ENCODE measurements around the gene DIS3L.
A peak's percentile ranks its signal among the peaks of the same experiment; 100 is the strongest.
"Not testable (repeated sequence)": the region's sequence is repeated elsewhere in the genome, so short reads cannot be mapped to it uniquely, and the experiment has no call there.

The DIS3L gene

GRCh38 chr15:66254089-66254950 is 39.0 kb upstream of the DIS3L start:
- Histone ChIP-seq H3K4me3 (ENCODE audit: low read length in 2 of 2) (peak overlapping the region; percentile 27 to 43), H3K27me3 (ENCODE audit: control insufficient read depth in 2 of 2, insufficient read depth in 2 of 2, low read length in 2 of 2) (peaks cover 49 to 61% of the 10 kb centered on the region in 2 donors)

GRCh38 chr15:66254951-66255676 is 38.3 kb upstream of the DIS3L start:
- Histone ChIP-seq H3K27ac (ENCODE audit: low read depth in 2 of 2, low read length in 2 of 2) (no peak overlapping the region), H3K4me3 (ENCODE audit: low read length in 2 of 2) (no peak overlapping the region), H3K9ac (ENCODE audit: low read depth in 1 of 2, low read length in 2 of 2) (no peak overlapping the region), H3K4me1 (ENCODE audit: control insufficient read depth in 2 of 2, insufficient read depth in 2 of 2, low read length in 2 of 2) (peaks cover 11 to 12% of the 10 kb centered on the region in 2 donors), H3K9me3 (ENCODE audit: control insufficient read depth in 2 of 2, low read length in 2 of 2) (no peaks in the 10 kb centered on the region), H3K27me3 (ENCODE audit: control insufficient read depth in 2 of 2, insufficient read depth in 2 of 2, low read length in 2 of 2) (peaks cover 46 to 57% of the 10 kb centered on the region in 2 donors), H3K36me3 (ENCODE audit: control insufficient read depth in 2 of 2, insufficient read depth in 2 of 2, low read length in 2 of 2) (no peaks in the 10 kb centered on the region)

More at GRCh38 chr15:66254089-66254950, 39.0 kb upstream of the DIS3L start:
- H3K27ac ChIP-seq (ENCODE audit: low read depth in 2 of 2, low read length in 2 of 2), result no peak overlapping the region
- H3K9me3 ChIP-seq (ENCODE audit: control insufficient read depth in 2 of 2, low read length in 2 of 2), result no peaks in the 10 kb centered on the region
- H3K4me1 ChIP-seq (ENCODE audit: control insufficient read depth in 2 of 2, insufficient read depth in 2 of 2, low read length in 2 of 2), result peaks cover 11 to 12% of the 10 kb centered on the region in 2 donors
- H3K9ac ChIP-seq (ENCODE audit: low read depth in 1 of 2, low read length in 2 of 2), result no peak overlapping the region
- H3K36me3 ChIP-seq (ENCODE audit: control insufficient read depth in 2 of 2, insufficient read depth in 2 of 2, low read length in 2 of 2), result no peaks in the 10 kb centered on the region

GRCh38 chr15:66256692-66257091 is 36.7 kb upstream of the DIS3L start:
- Histone ChIP-seq H3K27ac (ENCODE audit: low read depth in 2 of 2, low read length in 2 of 2) (no peak overlapping the region), H3K4me1 (ENCODE audit: control insufficient read depth in 2 of 2, insufficient read depth in 2 of 2, low read length in 2 of 2) (peaks cover 11 to 12% of the 10 kb centered on the region in 2 donors), H3K36me3 (ENCODE audit: control insufficient read depth in 2 of 2, insufficient read depth in 2 of 2, low read length in 2 of 2) (no peaks in the 10 kb centered on the region), H3K27me3 (ENCODE audit: control insufficient read depth in 2 of 2, insufficient read depth in 2 of 2, low read length in 2 of 2) (peaks cover 36 to 44% of the 10 kb centered on the region in 2 donors), H3K4me3 (ENCODE audit: low read length in 2 of 2) (no peak overlapping the region), H3K9ac (ENCODE audit: low read depth in 1 of 2, low read length in 2 of 2) (no peak overlapping the region), H3K9me3 (ENCODE audit: control insufficient read depth in 2 of 2, low read length in 2 of 2) (no peaks in the 10 kb centered on the region)

- peaks cover 6 to 10% of the 10 kb centered on the region in 2 donors for H3K27me3 ChIP-seq (ENCODE audit: control insufficient read depth in 2 of 2, insufficient read depth in 2 of 2, low read length in 2 of 2)
- no peaks in the 10 kb centered on the region for H3K4me1 ChIP-seq (ENCODE audit: control insufficient read depth in 2 of 2, insufficient read depth in 2 of 2, low read length in 2 of 2)
- no peak overlapping the region for H3K4me3 ChIP-seq (ENCODE audit: low read length in 2 of 2)
- H3K9me3 ChIP-seq (ENCODE audit: control insufficient read depth in 2 of 2, low read length in 2 of 2), result no peaks in the 10 kb centered on the region
- H3K27ac ChIP-seq (ENCODE audit: low read depth in 2 of 2, low read length in 2 of 2), result no peak overlapping the region
- H3K9ac ChIP-seq (ENCODE audit: low read depth in 1 of 2, low read length in 2 of 2), result no peak overlapping the region
- H3K36me3 ChIP-seq (ENCODE audit: control insufficient read depth in 2 of 2, insufficient read depth in 2 of 2, low read length in 2 of 2), result no peaks in the 10 kb centered on the region
These were observed 32.3 kb upstream of the DIS3L start for GRCh38 chr15:66261056-66261455.

- H3K4me1 ChIP-seq (ENCODE audit: control insufficient read depth in 2 of 2, insufficient read depth in 2 of 2, low read length in 2 of 2); H3K27ac ChIP-seq (ENCODE audit: low read depth in 2 of 2, low read length in 2 of 2); H3K9me3 ChIP-seq (ENCODE audit: control insufficient read depth in 2 of 2, low read length in 2 of 2); H3K4me3 ChIP-seq (ENCODE audit: low read length in 2 of 2); H3K9ac ChIP-seq (ENCODE audit: low read depth in 1 of 2, low read length in 2 of 2); H3K27me3 ChIP-seq (ENCODE audit: control insufficient read depth in 2 of 2, insufficient read depth in 2 of 2, low read length in 2 of 2); H3K36me3 ChIP-seq (ENCODE audit: control insufficient read depth in 2 of 2, insufficient read depth in 2 of 2, low read length in 2 of 2): not testable (repeated sequence)
These were observed 30.5 kb upstream of the DIS3L start for GRCh38 chr15:66262837-66263236.

- H3K4me3 ChIP-seq (ENCODE audit: low read length in 2 of 2), result no peak overlapping the region
- H3K27ac ChIP-seq (ENCODE audit: low read depth in 2 of 2, low read length in 2 of 2), result no peak overlapping the region
- H3K4me1 ChIP-seq (ENCODE audit: control insufficient read depth in 2 of 2, insufficient read depth in 2 of 2, low read length in 2 of 2), result no peaks in the 10 kb centered on the region
- H3K9ac ChIP-seq (ENCODE audit: low read depth in 1 of 2, low read length in 2 of 2), result no peak overlapping the region
- H3K9me3 ChIP-seq (ENCODE audit: control insufficient read depth in 2 of 2, low read length in 2 of 2), result no peaks in the 10 kb centered on the region
- H3K27me3 ChIP-seq (ENCODE audit: control insufficient read depth in 2 of 2, insufficient read depth in 2 of 2, low read length in 2 of 2), result no peaks in the 10 kb centered on the region
- no peaks in the 10 kb centered on the region for H3K36me3 ChIP-seq (ENCODE audit: control insufficient read depth in 2 of 2, insufficient read depth in 2 of 2, low read length in 2 of 2)
These were observed 28.4 kb upstream of the DIS3L start for GRCh38 chr15:66264859-66265513.

- H3K27me3 ChIP-seq (ENCODE audit: control insufficient read depth in 2 of 2, insufficient read depth in 2 of 2, low read length in 2 of 2), result no peaks in the 10 kb centered on the region
- H3K9me3 ChIP-seq (ENCODE audit: control insufficient read depth in 2 of 2, low read length in 2 of 2), result no peaks in the 10 kb centered on the region
- no peaks in the 10 kb centered on the region for H3K4me1 ChIP-seq (ENCODE audit: control insufficient read depth in 2 of 2, insufficient read depth in 2 of 2, low read length in 2 of 2)
- no peak overlapping the region for H3K27ac ChIP-seq (ENCODE audit: low read depth in 2 of 2, low read length in 2 of 2)
- no peak overlapping the region for H3K4me3 ChIP-seq (ENCODE audit: low read length in 2 of 2)
- no peak overlapping the region for H3K9ac ChIP-seq (ENCODE audit: low read depth in 1 of 2, low read length in 2 of 2)
- no peaks in the 10 kb centered on the region for H3K36me3 ChIP-seq (ENCODE audit: control insufficient read depth in 2 of 2, insufficient read depth in 2 of 2, low read length in 2 of 2)
These were observed 23.9 kb upstream of the DIS3L start for GRCh38 chr15:66269326-66270090.

- Histone ChIP-seq H3K27ac (ENCODE audit: low read depth in 2 of 2, low read length in 2 of 2) (no peak overlapping the region), H3K9me3 (ENCODE audit: control insufficient read depth in 2 of 2, low read length in 2 of 2) (no peaks in the 10 kb centered on the region), H3K4me1 (ENCODE audit: control insufficient read depth in 2 of 2, insufficient read depth in 2 of 2, low read length in 2 of 2) (no peaks in the 10 kb centered on the region), H3K36me3 (ENCODE audit: control insufficient read depth in 2 of 2, insufficient read depth in 2 of 2, low read length in 2 of 2) (no peaks in the 10 kb centered on the region), H3K9ac (ENCODE audit: low read depth in 1 of 2, low read length in 2 of 2) (no peak overlapping the region), H3K4me3 (ENCODE audit: low read length in 2 of 2) (no peak overlapping the region), H3K27me3 (ENCODE audit: control insufficient read depth in 2 of 2, insufficient read depth in 2 of 2, low read length in 2 of 2) (no peaks in the 10 kb centered on the region)
These were observed 22.4 kb upstream of the DIS3L start for GRCh38 chr15:66270932-66271331.

GRCh38 chr15:66275352-66275751 is 18.0 kb upstream of the DIS3L start:
- no peaks in the 10 kb centered on the region for H3K4me1 ChIP-seq (ENCODE audit: control insufficient read depth in 2 of 2, insufficient read depth in 2 of 2, low read length in 2 of 2)
- peaks cover 0 to 2% of the 10 kb centered on the region in 2 donors for H3K27me3 ChIP-seq (ENCODE audit: control insufficient read depth in 2 of 2, insufficient read depth in 2 of 2, low read length in 2 of 2)
- no peaks in the 10 kb centered on the region for H3K9me3 ChIP-seq (ENCODE audit: control insufficient read depth in 2 of 2, low read length in 2 of 2)
- H3K9ac ChIP-seq (ENCODE audit: low read depth in 1 of 2, low read length in 2 of 2), result no peak overlapping the region
- no peak overlapping the region for H3K27ac ChIP-seq (ENCODE audit: low read depth in 2 of 2, low read length in 2 of 2)
- no peak overlapping the region for H3K4me3 ChIP-seq (ENCODE audit: low read length in 2 of 2)
- no peaks in the 10 kb centered on the region for H3K36me3 ChIP-seq (ENCODE audit: control insufficient read depth in 2 of 2, insufficient read depth in 2 of 2, low read length in 2 of 2)

Measured in mucosa of rectum (tissue), 2 donors.